Stimulated activated CD4-positive, alpha-beta T cell treated with anti-CD3 and anti-CD28 coated beads, Interleukin-12 subunit alpha, Interleukin-12 subunit beta, amount 100 ng/mL, for 4 hours (primary cell): ENCODE results near the gene DNAJB6.

Experiments
- DNase-seq: peaks from one replicate; pipeline ENCODE4 v3.0.0-alpha.2; 2020

DNAJB6 gene

DNA sequence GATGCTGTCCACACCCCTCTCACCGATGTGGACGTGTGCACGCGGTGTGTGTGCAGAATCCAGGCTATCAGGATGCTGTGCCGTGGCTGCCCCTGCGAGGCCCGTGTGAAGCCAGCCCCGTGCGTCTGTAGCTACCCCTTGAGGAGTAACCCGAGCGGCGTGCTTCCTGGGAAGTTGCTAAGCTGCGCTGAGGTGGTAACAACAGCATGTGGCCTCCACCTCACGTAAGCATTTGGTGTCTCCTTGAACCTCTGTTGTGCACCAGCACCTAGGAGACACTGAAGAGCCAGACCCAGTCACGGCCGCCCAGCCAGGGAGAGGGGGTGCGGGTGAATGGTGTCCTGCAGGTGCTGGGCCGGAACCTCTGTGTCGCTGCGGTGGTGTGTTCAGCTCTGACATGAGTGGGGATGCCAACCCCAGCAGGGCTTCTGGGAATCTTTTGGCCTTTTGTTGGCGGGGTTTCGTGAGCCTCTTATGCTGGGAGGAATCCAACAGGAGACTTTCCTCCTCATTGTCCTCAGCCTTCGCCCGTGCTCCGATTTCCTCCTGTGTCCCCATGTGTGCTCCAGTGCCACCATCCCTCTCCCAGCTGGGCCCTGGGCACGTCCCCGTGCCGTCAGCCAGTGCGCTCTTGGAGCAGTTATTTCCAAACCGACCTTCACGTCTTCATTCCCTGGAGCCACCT, 60.4 kb downstream of the DNAJB6 start:
- DNase-seq, result no peak

DNA sequence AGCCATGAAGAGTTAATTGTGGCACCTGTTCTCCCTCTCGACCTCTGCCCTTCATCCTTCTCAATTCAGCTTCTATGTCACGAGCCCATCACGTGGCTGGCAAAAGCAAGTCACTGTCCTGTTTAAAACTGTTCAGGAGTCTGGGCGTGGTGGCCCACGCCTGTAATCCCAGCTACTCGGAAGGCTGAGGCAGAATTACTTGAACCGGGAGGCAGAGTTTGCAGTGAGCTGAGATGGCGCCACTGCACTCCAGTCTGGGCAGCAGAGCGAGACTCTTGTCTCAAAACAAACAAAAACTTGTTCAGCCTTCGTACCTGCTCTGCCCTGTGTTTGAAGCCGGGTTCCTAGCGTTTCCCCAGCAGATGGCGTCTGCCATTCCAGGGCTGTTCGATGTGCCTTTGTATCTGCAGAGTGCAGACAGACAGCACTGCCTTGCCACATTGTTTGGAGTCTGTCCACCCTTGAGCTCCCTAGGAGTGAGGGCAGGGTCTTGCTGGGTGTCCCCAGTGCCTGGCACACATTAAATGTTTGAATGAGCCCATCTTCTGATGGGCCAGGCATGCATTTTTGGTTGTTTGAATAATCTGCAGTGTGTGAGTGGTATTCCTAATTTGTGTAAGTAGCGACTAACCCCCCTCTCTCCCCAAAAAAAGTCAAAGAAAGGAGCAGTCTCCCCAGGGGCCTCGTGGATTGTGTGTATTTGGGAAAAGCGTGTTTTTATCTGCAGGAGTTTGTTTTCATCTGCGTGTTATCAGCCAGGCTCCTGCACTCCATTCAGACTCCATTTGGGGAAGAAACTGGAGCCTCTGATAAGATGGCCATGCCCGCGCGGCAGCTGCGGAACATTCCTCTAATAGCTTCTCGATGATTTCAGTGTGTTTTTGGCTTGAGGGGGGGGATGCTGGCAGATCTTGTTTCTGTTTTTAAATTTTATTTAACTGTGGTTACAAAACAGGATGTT, 61.2 kb downstream of the DNAJB6 start:
- no peak for DNase-seq

DNA sequence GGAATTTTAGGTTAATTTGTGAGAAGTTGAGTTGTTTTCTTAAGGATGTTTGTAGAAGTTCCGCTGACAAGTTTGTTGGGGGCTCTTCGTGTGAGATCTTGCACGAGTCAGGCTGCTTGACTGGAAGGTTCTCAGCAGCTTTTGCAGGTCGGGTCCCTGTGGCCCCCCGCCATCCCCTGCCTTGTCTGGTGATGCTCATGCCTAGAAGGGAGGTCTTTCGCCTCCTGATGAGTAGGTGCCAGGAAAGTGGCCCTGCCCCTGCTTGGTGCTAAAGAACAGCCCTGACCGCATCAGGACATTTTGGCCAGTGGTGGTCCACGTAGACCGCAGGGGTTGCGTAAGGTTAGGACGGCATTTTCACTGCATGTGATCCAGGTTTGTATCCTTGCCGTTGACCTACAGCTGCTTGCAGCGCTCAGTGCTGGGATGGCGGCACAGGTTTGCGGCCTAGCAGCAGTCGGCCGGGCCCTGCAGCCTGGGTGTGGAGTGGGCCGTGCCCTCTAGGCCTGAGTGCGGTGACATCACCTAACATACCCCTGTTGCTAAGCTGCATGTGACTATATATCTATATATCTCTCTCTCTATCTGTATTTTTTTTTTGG, 62.4 kb downstream of the DNAJB6 start:
- DNase-seq, result no peak

DNA sequence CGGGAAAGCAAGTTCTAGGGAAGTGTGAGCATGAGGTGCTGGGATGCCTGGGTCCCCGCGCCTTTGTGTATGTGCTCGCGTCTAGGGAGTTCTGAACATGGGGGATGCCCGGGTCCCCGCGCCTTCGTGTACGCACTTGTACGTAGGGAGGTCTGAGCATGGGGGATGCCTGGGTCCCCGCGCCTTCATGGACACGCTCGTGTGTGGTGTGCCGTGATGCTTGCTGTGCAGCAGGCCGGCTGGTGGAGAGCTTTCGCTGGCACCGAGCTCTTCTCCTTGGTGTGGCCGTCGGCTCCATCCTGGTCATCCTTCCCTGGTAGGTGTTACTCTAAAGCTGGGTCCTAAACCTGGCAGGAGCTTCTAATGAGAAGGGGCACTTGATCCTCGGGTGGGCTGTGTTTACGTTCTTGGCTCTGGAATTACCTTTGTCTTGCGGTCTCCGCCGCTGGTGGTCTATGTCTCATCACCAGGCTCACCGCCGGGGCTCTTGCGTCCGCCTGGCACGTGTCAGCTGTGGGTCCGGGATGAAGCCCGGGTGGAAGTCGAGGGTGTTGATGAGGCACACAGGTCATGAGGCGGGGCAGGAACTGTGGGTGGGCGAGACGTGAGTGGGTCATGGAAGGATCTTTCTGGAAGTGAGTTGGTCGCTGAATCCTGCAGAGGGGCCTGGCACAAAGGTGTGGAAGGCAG, 63.5 kb downstream of the DNAJB6 start:
- no peak for DNase-seq

DNA sequence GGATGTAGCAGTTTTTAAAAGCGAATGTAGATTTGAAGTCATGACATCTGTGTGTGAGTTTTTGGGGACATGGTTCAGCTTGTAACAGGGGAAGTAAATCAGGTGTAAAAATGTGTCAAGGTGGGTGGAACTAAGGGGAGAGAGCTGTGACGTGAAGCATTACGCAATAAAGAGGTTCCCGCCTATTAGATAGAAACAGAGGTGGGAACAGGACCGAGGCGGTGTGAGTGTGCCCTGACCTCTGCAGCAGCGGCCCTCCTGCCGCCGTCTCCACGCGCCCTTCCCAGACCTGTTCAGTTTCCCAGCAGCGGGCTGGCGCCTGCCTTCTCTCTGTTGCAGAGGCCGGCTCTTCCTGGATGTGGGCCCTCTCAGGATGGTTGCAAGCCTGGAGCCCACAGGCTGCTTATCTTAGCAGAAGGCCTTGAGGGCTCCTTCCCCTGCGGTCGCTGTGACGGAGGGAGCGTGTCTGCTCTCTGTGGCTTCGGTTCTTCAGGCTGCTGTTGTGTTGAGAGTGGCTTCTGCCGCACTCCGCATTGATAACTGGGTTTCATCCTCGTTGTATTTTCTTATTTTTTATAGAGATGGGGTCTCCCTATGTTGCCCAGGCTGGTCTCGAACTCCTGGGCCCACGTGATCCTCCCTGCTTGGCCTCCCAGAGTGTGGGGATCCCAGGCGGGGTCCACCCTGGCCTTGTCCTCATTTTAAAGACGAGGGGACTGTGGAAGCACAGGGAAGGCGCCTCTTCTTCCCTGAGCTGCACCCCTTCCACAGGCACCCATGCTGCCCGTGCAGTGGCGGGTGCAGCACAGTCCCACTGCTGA, 65.0 kb downstream of the DNAJB6 start:
- DNase-seq, result no peak

DNA sequence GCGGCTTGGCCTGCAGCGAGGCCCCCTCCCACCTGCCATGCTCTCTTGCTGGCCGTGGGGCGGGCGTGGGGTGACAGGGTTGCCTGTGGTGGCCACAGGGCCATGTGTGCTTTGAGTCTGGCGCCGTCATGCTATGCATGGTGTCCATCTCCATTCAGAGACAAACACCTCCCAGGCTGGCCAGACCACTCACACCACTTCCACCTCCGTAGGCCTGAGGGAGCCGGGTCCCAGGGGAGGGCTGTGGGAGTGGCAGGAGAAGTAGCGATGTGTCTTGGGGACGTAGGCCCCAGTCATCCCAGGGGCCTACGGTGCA, 65.5 kb downstream of the DNAJB6 start:
- no peak for DNase-seq

DNA sequence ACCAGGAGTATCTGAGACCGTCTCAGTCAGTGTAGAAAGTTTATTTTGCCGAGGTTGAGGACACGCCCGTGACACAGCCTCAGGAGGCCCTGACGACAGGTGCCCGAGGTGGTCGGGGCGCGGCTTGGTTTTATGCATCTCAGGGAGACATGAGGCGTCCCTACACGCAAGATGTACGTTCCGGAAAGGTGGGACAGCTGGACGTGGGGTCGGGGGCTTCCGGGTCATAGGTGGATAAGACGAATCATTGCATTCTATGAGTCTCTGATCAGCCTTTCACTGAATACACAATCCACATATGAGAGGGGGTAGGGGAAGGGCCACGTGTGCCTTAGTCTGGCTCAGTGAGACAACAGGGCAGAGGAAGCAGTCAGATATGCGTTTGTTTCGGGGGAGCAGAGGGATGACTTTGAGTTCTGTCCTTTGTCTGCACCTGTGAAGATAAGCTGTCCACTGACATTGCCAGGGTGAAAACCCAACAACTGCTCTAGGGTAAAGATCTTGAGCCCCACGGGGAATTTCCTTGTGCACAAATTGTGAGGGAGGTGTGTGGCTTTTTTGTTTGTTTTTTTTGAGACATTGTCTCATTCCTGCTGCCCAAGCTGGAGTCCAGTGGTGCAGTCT, 66.2 kb downstream of the DNAJB6 start:
- DNase-seq, result no peak

DNA sequence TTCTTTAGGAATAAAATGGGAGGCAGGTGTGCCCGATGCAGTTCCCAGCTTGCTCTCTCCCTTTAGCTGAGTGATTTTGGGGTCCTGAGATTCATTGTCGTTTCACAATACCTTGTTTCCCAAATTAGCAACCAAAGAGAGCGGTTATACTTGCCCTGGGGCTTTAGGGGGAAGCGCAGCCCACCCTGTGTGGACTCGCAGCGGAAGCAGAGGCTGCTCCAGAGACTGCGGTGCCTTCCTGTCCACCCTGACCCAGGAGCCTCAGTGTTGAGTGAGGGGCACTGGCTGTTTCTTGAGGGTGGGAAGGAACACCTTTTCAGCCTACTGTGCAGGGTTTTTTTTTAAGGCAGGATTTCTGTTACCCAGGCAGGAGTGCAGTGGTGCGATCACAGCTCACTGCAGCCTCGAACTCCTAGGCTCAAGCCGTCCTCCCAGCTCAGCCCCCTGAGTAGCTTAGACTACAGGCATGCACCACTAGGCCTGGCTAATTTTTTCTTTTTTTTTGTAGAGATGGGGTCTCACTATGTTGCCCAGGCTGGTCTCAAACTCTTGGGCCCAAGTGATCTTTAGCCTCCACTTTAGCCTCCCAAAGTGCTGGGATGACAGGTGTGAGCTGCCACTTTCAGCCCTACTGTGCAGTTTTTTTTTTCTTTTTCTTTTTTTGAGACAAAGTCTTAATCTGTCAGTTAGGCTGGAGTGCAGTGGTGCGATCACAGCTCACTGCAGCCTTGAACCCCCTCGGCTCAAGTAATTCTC, 67.0 kb downstream of the DNAJB6 start:
- no peak for DNase-seq

DNA sequence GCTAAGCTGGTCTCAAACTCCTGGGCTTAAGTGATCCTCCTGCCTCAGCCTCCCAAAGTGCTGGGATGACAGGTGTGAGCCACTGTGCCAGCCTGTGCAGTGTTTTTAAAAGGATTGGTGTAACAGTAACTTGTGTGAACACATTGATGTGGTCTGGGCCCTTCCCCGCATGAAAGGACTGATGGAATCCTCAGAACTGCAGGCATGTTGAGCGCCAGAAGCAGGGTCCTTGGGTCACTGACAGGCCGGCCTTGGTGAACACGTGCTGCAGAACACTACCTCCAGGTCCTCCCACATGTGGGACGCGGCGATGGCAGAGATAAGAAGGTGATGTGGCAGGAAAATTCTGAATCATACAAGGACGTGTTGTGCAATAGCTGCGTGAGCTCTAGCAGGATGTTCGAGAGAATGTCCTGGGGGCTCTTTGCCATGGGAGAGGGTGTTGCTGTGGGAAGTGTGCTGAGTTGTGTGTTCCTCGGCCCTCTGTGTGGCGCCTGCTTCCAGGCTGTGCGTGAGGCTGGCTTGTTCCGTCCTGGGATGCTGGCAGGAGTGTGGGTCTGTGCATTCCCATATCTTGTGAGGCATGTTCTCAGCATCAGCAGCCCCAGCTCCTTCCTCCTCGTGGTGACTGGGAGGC, 68.2 kb downstream of the DNAJB6 start:
- DNase-seq, result no peak

DNA sequence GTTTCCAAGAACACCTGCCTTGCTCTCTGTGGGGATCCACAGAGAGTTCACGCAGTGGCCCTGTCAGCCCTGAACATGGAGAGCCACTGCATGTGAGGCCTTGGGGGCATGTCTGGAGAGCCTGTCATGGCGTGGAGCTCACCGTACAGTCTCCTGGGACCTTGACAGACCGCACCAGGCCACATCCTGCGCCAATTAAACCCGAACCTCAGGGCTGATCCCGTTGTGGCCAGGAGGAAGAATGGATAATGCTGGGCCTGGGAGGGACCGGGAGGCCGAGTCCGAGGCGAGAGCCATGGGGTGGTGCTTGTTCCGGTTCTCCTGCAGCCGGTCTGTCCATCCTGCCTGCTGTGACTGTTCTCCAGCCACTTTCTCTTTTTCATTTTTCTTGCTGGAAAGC, 68.7 kb downstream of the DNAJB6 start:
- DNase-seq, result no peak

DNA sequence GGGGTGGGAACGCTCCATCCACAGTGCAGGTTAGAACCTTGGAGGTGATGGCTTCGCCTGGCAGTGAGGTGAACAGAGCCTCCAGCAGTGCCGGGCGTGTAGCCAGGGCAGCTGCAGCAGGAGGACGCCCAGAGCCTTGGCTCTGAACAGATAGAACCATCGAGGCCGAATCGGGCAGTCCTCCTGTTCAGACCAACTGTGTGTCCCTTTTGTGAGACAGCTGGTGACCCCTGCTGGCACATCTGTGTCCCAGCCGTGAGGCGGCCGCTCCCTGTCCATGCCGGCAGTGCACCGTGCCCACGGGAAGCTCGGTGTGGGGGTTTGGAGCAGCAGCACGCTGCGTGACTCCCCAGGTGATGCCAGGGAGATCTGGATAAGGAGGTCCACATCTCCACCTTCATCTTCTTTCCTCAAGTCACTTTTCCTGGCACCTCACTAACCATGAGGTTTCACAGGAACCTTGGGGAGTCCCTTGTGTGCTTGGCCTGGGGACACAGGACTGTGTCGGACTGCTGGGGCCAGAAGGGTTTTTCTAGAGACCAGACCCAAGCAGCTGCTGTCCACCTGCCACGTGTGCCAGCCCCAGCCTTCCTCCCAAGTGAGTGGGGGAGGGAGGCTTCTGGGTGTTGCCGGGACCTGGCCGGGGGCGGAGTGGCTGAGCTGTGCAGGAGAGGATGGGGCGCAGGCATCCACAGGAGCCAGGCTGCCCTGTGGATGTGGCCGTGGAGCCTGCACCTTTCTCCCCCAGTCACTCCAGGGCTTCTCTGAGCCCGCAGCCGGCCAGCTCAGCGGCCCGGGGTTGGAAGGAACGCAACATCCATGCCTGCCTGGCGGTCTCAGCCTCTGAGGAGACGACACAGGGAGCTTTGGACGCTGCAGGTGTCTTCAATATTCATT, 69.4 kb downstream of the DNAJB6 start:
- no peak for DNase-seq

DNA sequence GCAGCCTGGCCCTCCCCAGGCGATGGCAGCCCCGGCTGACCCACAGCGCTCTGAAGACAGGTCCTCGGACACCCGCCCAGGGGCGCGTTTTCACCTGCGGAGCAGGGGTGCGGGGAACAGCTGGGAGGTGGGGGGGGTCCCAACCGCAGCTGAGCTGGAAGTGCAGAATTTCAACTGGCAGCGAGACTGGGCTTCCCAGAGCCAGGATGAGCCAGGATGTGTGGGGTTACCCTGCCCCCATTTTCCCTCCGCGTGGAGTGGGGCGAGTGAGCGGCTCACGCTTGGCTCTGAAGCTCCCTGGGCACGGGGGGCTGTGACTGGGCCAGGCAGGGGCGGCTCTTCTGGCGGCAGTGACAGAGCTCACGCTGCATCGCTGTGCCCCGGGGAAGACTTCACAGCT, 70.2 kb downstream of the DNAJB6 start:
- no peak for DNase-seq

DNA sequence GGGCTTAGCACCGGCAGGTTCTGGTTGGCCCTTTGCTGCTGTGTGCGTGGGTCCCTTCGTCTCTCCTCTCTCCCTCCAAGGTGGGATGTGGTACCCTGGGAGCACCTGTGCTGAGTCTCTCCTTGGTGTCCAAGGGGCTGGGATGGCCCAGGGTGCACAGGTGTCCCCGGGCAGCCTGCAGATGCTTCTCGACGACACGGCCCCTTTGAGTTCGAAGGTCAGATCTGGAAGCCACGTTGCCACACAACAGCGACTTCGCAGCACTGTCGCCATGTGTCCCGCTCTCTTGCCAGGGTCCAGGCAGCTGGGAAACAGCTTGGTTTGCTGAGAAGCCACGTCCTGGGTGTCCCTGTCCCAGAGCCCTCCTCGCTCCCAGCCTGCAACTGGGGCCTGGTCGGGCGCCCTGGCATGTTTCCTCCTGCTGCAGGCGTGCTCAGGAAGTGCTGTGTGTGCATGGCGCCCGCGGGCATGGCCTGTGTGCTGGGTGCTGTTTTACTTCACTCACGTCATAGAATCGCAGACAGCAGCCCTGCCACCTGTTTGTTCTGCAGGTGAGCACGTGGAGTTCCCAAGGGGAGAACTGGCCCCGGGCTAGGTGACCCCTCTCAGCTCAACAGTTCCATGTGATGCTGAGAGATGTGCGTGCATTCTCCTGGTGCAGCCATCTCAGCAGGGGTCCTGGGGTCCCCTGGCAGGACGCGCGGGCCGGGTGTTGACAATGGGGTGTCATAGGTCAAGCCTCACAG, 70.9 kb downstream of the DNAJB6 start:
- DNase-seq, result no peak

DNA sequence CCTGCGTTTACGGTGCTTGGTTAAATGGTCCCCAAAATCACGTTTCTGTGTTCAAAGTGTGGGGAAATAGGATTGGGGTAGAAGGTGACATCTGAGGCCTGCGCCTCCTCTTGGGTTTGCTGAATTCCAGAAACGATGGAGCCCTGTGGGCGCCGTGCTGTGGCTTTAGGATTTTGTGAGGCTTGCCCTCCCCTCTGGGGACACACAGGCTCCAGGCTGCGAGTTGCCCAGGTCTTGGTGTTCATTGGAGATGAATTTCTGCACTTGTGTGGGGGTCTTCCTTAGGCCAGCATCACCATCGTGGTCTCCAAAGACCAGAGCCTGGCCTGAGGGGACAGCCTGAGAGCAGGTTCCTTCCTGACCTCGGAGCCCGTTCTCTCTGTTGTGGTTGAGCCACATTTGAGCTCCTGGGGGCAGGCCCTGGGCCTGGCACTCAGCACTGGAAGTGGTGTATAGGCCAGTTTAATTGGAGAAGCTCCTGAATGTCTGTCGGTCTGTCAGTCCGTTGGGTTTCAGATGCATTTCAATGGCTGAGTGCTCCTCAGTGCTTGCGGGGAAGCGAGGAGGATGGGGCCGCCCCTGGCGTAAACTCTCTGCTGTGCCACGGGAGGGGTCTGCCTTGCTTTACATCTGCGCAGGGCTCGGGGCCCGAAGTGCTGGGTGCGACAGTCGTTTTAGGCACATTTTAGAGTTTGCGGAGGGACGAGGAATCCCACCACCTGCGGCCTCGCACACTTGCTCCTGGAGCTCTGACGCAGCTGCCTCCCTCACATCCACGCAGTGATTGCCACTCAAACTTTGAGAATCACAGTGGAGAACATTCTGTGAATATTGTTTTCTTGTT, 71.7 kb downstream of the DNAJB6 start:
- DNase-seq, result no peak

DNA sequence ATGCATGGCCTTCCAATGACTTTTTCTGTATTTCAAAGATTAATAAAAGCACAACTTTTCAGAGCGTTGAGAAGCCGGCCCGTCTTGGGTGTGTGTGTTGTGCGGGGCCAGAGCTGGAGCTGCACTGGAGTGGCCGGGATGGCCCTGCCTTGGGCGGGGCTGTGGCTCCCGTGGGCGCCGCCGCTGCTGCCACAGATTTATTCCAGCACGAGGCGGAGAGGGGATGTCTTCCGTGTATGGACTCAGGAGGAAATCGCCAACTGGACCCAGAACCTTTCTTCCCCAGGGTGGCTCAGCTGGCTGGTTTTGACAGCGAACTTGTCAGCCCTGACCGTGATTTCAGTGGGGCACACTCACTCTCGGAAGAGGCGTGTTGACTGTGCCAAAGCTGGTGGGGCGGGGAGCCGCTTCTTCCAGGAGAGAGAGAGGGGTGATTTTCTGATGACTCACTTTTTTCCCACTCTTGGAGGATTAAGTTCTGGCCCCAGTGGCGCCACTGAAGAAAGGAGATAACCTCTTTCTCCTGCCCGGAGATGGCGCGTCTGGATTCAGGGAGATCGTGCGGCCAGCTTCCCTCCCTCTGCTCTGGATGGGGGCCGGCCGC, 72.4 kb downstream of the DNAJB6 start:
- DNase-seq, result no peak

DNA sequence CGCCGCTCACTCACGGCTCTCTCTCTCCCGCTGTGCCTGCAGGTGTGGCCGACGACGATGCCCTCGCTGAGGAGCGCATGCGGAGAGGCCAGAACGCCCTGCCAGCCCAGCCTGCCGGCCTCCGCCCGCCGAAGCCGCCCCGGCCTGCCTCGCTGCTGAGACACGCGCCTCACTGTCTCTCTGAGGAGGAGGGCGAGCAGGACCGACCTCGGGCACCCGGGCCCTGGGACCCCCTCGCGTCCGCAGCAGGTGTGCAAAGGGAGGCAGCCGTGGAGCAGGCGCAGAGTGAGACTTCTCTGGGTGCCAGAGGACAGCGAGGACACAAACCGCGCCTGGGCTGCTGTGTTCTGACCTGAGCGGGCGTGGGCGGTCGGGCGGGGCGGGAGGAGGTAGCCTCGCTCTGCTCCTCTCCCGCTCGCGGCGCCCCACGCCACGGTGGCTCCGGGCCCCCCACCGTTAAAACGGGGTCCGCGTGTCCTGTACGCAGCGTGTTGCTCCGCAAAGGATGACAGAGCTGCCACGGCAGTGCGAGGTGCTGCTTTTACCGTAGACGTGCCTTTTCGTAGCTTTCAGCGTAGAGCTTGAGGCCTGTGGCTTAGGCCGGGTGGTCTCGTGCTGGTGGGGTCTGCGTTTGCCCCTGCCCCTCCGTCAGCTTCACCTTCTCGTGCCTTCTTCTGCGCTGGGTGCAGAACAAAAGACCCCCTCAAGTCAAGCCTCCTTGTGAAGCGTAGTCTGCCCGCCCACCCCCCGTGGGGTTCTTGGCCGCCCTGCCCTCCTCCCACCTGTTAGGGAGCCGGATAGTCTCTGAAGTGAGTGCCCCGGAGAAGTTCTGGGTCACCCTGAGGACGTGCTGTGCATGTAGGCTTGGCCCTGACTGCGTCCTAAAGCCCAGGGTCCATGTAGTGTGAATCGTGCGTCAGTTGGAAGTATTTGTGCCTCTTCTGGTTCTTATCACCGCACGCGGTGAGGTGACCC, 73.2 kb downstream of the DNAJB6 start:
- DNase-seq, result no peak
